ENCODE measurements around the gene TMEM178A. TPM values are rescaled to one million over a fixed set of nuclear protein-coding genes. Genes with fewer than 3 reads are reported as not detected.

The TMEM178A gene
- total and polyA plus RNA-seq, 2 of the 8 experiments (the other 6 are each of a cell fraction or from before 2014, with no cell fraction given) = 11.2 to 14.9 TPM

GRCh38 chr2:39723497-39723896 lies 57.8 kb downstream of the TMEM178A start (continued):
- TF ChIP-seq KDM5A (IDR thresholded peaks at IDR 0.05; ENCODE audit: low read length) = no peak
- TF ChIP-seq BRCA1 (IDR thresholded peaks at IDR 0.05; ENCODE audit: low read depth, low read length) = no peak
- no peak for TF ChIP-seq KDM4A (IDR thresholded peaks at IDR 0.05; ENCODE audit: low read depth, low read length, severe bottlenecking)
- TF ChIP-seq EP300 (IDR thresholded peaks at IDR 0.05; ENCODE audit: borderline replicate concordance in 1 of 2, low read depth in 2 of 2, low read length in 2 of 2) = no peak
- no peak for TF ChIP-seq MAX (IDR thresholded peaks at IDR 0.05)
- TF ChIP-seq BCL11A (IDR thresholded peaks at IDR 0.05; ENCODE audit: low read depth in 2 of 2, low read length in 2 of 2) = no peak
- TF ChIP-seq SAP30 (IDR thresholded peaks at IDR 0.05; ENCODE audit: insufficient read depth, insufficient replicate concordance, low read length) = no peak

Measured in H1 (cell line).